ENCODE data around the gene SHF. TPM values are rescaled to one million over a fixed set of nuclear protein-coding genes. Genes with fewer than 3 reads are reported as not detected.

The SHF gene
- total RNA-seq, 4 donors from 2014 or later = 1.5 to 37.5 (median 24.1) TPM

DNA sequence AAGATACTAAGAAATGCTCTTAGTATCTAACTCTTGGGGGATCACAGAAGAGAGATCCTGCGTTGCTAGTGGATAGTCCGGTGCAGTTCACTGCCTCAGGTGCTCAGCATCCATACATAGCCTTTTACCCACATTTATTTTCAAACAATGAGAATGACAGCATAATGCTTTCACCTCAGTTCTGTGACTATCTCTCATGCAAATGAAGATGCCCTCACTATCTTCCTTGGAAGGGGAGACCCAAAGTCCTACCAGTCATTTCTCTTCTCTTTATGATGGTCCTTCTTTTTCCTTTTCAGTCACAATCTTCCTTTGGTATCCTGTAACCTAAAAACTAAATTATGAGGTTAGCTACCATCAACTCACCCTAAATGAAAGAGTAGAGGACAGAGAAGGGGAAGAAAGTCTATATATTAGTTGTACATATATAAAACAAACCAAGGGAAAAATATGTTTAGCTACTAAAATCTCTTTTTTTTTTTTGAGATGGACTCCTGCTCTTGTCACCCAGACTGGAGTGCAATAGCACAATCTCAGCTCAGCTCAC lies 33.4 kb upstream of the SHF start:
- Histone ChIP-seq H3K27me3 (no peaks in the 10 kb centered on the region), H3K4me3 (no peak overlapping the region), H3K36me3 (no peaks in the 10 kb centered on the region), H3K4me1 (no peaks in the 10 kb centered on the region), H3K9me3 (no peaks in the 10 kb centered on the region), H3K27ac (no peak overlapping the region)
- no peak for TF ChIP-seq POLR2A (IDR thresholded peaks at IDR 0.05)
- TF ChIP-seq, protein P1, sequence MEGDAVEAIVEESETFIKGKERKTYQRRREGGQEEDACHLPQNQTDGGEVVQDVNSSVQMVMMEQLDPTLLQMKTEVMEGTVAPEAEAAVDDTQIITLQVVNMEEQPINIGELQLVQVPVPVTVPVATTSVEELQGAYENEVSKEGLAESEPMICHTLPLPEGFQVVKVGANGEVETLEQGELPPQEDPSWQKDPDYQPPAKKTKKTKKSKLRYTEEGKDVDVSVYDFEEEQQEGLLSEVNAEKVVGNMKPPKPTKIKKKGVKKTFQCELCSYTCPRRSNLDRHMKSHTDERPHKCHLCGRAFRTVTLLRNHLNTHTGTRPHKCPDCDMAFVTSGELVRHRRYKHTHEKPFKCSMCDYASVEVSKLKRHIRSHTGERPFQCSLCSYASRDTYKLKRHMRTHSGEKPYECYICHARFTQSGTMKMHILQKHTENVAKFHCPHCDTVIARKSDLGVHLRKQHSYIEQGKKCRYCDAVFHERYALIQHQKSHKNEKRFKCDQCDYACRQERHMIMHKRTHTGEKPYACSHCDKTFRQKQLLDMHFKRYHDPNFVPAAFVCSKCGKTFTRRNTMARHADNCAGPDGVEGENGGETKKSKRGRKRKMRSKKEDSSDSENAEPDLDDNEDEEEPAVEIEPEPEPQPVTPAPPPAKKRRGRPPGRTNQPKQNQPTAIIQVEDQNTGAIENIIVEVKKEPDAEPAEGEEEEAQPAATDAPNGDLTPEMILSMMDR (IDR thresholded peaks at IDR 0.05) = no peak
- no peak for DNase-seq
- intact Hi-C loops (cut with DNase I; ENCODE audit: low total_unique reads) = no loop called here

DNA sequence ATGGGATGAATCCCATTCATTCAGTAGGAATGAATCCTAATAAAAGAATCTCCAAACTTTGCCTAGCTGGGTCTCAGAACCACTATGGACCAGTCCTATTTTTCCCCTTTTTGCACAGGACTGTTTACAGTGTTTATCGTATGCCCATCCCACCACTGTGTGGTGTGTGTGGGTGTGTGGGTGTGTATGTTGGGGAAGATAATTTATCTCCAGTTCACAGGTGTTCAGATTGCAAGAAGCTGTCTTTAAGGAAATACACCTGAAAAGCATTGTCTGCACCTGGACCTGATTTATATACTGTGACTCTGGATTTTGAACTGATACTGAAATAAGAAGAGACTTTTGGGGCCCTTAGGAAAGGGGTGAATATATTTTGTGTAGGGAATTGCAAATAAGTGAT lies 24.7 kb upstream of the SHF start:
- TF ChIP-seq, protein P1 (IDR thresholded peaks at IDR 0.05) = no peak
- TF ChIP-seq POLR2A (IDR thresholded peaks at IDR 0.05) = no peak
- H3K27me3 ChIP-seq = no peaks in the 10 kb centered on the region
- no peak for DNase-seq
- H3K4me3 ChIP-seq = no peak overlapping the region
- no peak overlapping the region for H3K27ac ChIP-seq
- no peaks in the 10 kb centered on the region for H3K36me3 ChIP-seq
- intact Hi-C loops (cut with DNase I; ENCODE audit: low total_unique reads) = no loop called here
- no peaks in the 10 kb centered on the region for H3K9me3 ChIP-seq
- no peaks in the 10 kb centered on the region for H3K4me1 ChIP-seq

DNA sequence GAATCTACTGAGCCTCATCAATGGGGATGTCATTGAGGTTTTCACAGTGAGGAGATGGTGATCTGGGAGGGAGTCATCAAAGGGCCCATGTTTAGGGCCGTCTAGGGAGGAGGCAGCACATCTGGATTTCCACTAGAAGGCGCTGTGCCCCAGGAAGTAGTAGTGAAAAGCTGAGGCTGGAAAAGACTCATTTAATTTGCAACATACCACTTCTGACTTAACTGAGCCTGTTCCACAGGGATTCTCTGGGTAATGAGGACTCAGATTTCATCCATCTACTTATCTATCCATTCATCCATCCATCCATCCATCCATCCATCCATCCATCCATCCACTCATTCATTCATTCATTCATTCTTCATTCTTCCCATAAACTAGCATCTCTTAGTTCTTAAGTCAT lies 17.4 kb upstream of the SHF start:
- H3K4me1 ChIP-seq = no peaks in the 10 kb centered on the region
- intact Hi-C loops (cut with DNase I; ENCODE audit: low total_unique reads) = no loop called here
- no peaks in the 10 kb centered on the region for H3K9me3 ChIP-seq
- no peak overlapping the region for H3K27ac ChIP-seq
- no peaks in the 10 kb centered on the region for H3K27me3 ChIP-seq
- H3K4me3 ChIP-seq = no peak overlapping the region
- no peaks in the 10 kb centered on the region for H3K36me3 ChIP-seq
- TF ChIP-seq, protein P1 (IDR thresholded peaks at IDR 0.05) = peak in 3 of 4 experiments; percentile 12 to 40 (median 27)
- TF ChIP-seq POLR2A (IDR thresholded peaks at IDR 0.05) = no peak
- no peak for DNase-seq

DNA sequence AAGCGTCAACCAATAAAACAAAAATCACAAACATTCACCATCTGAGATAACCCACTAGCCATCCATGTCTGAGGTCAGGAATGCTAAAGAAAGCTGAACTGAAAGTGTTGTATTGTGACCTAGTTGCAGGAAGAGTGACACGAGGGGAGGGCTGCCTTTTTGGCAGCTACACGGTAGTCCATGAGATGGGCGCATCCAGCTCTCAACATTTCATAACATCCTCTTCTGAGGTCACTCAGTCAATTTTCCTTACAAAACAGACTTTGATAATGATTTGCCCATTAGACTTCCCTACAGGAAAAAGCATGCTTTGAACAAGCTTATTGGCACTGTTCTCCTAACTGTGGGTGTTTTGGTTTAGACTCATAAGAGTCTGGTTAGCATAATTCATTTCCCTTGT lies 15.4 kb upstream of the SHF start:
- Histone ChIP-seq H3K4me1 (no peaks in the 10 kb centered on the region), H3K27ac (no peak overlapping the region), H3K4me3 (no peak overlapping the region), H3K9me3 (no peaks in the 10 kb centered on the region), H3K27me3 (no peaks in the 10 kb centered on the region), H3K36me3 (no peaks in the 10 kb centered on the region)
- intact Hi-C loops (cut with DNase I; ENCODE audit: low total_unique reads) = no loop called here
- TF ChIP-seq, protein P1 (IDR thresholded peaks at IDR 0.05) = no peak
- no peak for TF ChIP-seq POLR2A (IDR thresholded peaks at IDR 0.05)
- DNase-seq = no peak

DNA sequence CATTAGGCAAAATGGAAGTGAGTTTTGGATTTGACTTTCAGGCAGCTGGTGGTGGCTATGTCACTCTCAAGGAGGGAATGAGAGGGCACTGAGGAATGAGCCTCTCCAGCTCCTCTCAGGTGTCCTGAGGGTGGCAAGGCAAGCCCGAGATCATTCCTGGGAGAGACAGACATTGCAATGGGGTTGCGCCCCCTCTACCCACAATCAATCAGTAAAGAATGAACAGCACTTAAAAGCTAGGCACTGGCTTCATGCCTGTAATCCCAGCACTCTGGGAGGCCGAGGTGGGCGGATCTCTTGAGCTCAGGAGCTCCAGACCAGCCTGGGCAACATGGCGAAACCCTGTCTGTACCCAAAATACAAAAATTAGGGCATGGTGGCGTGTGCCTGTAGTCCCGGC lies 14.1 kb upstream of the SHF start:
- intact Hi-C loops (cut with DNase I; ENCODE audit: low total_unique reads) = no loop called here
- Histone ChIP-seq H3K4me3 (no peak overlapping the region), H3K9me3 (no peaks in the 10 kb centered on the region), H3K27ac (peak overlapping the region in 1 of 2 donors; percentile 94), H3K4me1 (no peaks in the 10 kb centered on the region), H3K36me3 (no peaks in the 10 kb centered on the region), H3K27me3 (no peaks in the 10 kb centered on the region)
- no peak for TF ChIP-seq POLR2A (IDR thresholded peaks at IDR 0.05)
- TF ChIP-seq, protein P1 (IDR thresholded peaks at IDR 0.05) = no peak
- no peak for DNase-seq
